Calu3 (cell line): ENCODE measurements around the gene OR5B21. TPM values are rescaled to one million over a fixed set of nuclear protein-coding genes. Genes with fewer than 3 reads are reported as not detected.

Experiments used
- BruUV-seq: library from RNA; stranded (reverse); fragments of 400-500 nt; replicated peaks from 2 replicates; lab custom pipeline; 2021; lab: Mats Ljungman, UMichigan
- CTCF ChIA-PET: fragments of 300-600 bp; sonication (Branson Sonifier 250); formaldehyde crosslinking; loops from one replicate; lab custom pipeline; 2022; ENCODE audit warnings: antibody characterized with exemption; lab: Charles Lee
- DNase-seq: peaks from one replicate; pipeline ENCODE4 v3.0.0; 2022
- H3K27ac Mint-ChIP-seq: one replicate; pipeline ENCODE4 v1.8.0; 2022; ENCODE audit warnings: mixed read lengths; ENCODE audit not compliant: unreplicated experiment
- H3K27me3 Mint-ChIP-seq: one replicate; pipeline ENCODE4 v1.8.0; 2022; ENCODE audit warnings: mixed read lengths; ENCODE audit not compliant: unreplicated experiment
- H3K36me3 Mint-ChIP-seq: one replicate; pipeline ENCODE4 v1.8.0; 2022; ENCODE audit warnings: mild to moderate bottlenecking, moderate library complexity, mixed read lengths; ENCODE audit not compliant: insufficient read depth, unreplicated experiment
- H3K4me1 Mint-ChIP-seq: one replicate; pipeline ENCODE4 v1.8.0; 2022; ENCODE audit warnings: mild to moderate bottlenecking, low read depth, mixed read lengths; ENCODE audit not compliant: unreplicated experiment
- H3K4me3 Mint-ChIP-seq: one replicate; pipeline ENCODE4 v1.8.0; 2022; ENCODE audit warnings: mild to moderate bottlenecking, low read depth, moderate library complexity, mixed read lengths; ENCODE audit not compliant: unreplicated experiment
- H3K9me3 Mint-ChIP-seq: one replicate; pipeline ENCODE4 v1.8.0; 2022; ENCODE audit warnings: low read depth, mixed read lengths; ENCODE audit not compliant: unreplicated experiment
- intact Hi-C: fragments of 100-400 bp; cut with micrococcal nuclease; formaldehyde crosslinking; loops from one replicate; pipeline ENCODE4 v1.10.0; 2022; ENCODE audit not compliant: unreplicated experiment
- total RNA-seq: library from RNA; stranded (reverse); gene quantifications from 2 replicates; pipeline ENCODE4 v1.2.3, GENCODE V29; 2022
- TF ChIP-seq, protein P1 (sequence below): fragments of 200-600 bp; IDR thresholded peaks from one replicate; pipeline ENCODE4 v1.8.0; 2022; ENCODE audit warnings: antibody characterized with exemption; ENCODE audit not compliant: unreplicated experiment

OR5B21 gene
- total RNA-seq, 1 experiment from 2014 or later: not detected

DNA sequence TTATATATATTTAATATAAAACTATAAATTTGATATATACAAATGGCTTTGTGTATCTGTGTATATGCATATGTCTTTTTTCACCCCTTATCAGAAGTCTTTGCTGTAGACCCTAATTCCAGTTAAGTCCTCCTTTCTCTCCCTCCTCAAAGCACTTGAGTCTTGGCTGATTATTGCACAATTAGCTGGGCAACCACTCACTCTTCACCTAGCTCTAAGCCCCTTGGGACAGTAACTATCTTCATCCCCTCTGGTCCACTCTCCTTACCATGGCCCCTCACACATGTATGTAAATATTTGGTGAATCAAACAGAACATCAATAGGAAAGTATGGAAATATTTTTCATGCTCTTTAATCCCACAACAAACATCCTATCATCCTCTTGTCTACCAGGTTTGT lies 909 bp upstream of the OR5B21 start:
- Mint-ChIP-seq H3K4me3 (no peak overlapping the region), H3K36me3 (no peaks in the 10 kb centered on the region)
- TF ChIP-seq, protein P1, sequence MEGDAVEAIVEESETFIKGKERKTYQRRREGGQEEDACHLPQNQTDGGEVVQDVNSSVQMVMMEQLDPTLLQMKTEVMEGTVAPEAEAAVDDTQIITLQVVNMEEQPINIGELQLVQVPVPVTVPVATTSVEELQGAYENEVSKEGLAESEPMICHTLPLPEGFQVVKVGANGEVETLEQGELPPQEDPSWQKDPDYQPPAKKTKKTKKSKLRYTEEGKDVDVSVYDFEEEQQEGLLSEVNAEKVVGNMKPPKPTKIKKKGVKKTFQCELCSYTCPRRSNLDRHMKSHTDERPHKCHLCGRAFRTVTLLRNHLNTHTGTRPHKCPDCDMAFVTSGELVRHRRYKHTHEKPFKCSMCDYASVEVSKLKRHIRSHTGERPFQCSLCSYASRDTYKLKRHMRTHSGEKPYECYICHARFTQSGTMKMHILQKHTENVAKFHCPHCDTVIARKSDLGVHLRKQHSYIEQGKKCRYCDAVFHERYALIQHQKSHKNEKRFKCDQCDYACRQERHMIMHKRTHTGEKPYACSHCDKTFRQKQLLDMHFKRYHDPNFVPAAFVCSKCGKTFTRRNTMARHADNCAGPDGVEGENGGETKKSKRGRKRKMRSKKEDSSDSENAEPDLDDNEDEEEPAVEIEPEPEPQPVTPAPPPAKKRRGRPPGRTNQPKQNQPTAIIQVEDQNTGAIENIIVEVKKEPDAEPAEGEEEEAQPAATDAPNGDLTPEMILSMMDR: no peak

DNA sequence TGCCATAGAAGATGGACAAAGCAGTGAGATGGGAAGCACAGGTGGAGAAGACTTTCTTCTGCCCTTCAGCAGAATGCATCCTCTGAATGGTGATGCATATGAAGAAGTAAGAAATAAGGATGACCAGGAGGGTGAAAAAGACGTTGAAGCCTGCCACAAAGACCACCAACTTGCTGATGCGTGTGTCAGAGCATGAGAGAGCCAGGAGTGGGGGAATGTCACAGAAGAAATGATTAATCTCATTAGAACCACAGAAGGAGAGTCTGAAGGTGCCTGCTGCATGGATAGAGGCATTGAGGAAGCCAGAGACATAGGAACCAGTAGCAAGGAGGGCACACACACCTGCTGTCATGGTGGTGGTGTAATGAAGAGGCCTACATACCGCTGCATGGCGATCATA lies 550 bp downstream of the OR5B21 start:
- no peak for DNase-seq
- H3K36me3 Mint-ChIP-seq: no peaks in the 10 kb centered on the region
- no peaks in the 10 kb centered on the region for H3K27me3 Mint-ChIP-seq
- H3K9me3 Mint-ChIP-seq: no peaks in the 10 kb centered on the region
- TF ChIP-seq, protein P1: no peak
- H3K4me3 Mint-ChIP-seq: no peak overlapping the region
- CTCF ChIA-PET: no interaction called here
- H3K4me1 Mint-ChIP-seq: no peaks in the 10 kb centered on the region
- no TSS peak for BruUV-seq
- intact Hi-C loops: no loop called here
- no peak overlapping the region for H3K27ac Mint-ChIP-seq

More for the DNA sequence above, 909 bp upstream of the OR5B21 start:
- H3K27me3 Mint-ChIP-seq: no peaks in the 10 kb centered on the region
- H3K4me1 Mint-ChIP-seq: peaks cover 11% of the 10 kb centered on the region
- CTCF ChIA-PET: no interaction called here
- H3K27ac Mint-ChIP-seq: no peak overlapping the region
- no peaks in the 10 kb centered on the region for H3K9me3 Mint-ChIP-seq
- intact Hi-C loops: no loop called here
- no TSS peak for BruUV-seq
- no peak for DNase-seq

DNA sequence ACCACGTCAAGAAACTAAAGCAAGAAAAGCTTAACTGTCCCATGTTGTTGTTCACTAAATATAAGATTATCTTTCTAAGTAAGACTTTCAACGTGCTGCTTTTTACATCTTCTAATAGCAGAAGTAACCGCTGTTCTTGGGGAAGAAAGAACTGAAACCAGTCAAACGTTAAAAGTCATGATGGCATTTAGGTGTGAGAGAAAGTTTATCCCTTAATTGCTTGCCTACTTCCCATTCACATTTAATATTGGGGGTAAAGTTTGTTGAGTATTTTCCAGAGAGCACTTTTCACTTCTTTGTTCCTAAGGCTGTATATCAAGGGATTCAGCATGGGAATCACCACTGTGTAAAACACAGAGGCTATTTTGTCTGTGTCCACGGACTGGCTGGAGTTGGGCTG lies 970 bp downstream of the OR5B21 start:
- Mint-ChIP-seq H3K4me1 (no peaks in the 10 kb centered on the region), H3K9me3 (no peaks in the 10 kb centered on the region), H3K27ac (no peak overlapping the region), H3K27me3 (no peaks in the 10 kb centered on the region), H3K4me3 (no peak overlapping the region), H3K36me3 (no peaks in the 10 kb centered on the region)
- CTCF ChIA-PET: no interaction called here
- BruUV-seq: no TSS peak
- intact Hi-C loops: no loop called here
- no peak for DNase-seq
- TF ChIP-seq, protein P1: no peak

DNA sequence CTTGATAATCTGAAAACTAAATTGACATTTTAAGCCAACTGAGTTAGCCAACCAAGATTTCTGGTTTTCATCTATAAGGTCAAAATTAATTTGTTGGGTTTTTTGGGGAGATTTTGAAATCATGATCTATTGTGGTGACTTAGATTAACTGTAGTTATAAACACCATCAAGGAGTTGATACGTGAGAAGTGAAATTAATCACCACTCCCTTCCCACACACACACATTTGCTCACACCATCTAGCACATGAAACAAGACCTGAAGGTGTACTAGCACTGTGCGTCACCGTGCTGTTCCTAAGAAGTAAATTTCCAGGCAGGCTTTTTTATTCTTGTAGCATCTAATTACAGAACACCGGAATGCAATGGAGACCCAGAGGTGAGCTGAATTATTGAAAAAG lies 2.1 kb downstream of the OR5B21 start:
- Mint-ChIP-seq H3K27ac (no peak overlapping the region), H3K9me3 (no peaks in the 10 kb centered on the region), H3K36me3 (no peaks in the 10 kb centered on the region), H3K4me1 (no peaks in the 10 kb centered on the region), H3K4me3 (no peak overlapping the region), H3K27me3 (no peaks in the 10 kb centered on the region)
- BruUV-seq: no TSS peak
- TF ChIP-seq, protein P1: no peak
- no peak for DNase-seq
- intact Hi-C loops: no loop called here
- CTCF ChIA-PET: no interaction called here
